Progenitor cell of endocrine pancreas (in vitro differentiated cells): ENCODE results near the gene OXGR1. TPM values are rescaled to one million over a fixed set of nuclear protein-coding genes. Genes with fewer than 3 reads are reported as not detected.

Experiments used
- DNase-seq: peaks from one replicate; pipeline ENCODE4 v3.0.0; 2021; ENCODE audit warnings: low spot score; ENCODE audit not compliant: unreplicated experiment
- H3K27ac Mint-ChIP-seq: 2 replicates; pipeline ENCODE4 v1.8.0; 2021; ENCODE audit warnings: mild to moderate bottlenecking, moderate library complexity, mixed read lengths
- H3K27me3 Mint-ChIP-seq: 2 replicates; pipeline ENCODE4 v1.8.0; 2021; ENCODE audit warnings: mixed read lengths
- H3K36me3 Mint-ChIP-seq: 2 replicates; pipeline ENCODE4 v1.8.0; 2022; ENCODE audit warnings: mixed read lengths; ENCODE audit not compliant: insufficient read depth
- H3K4me1 Mint-ChIP-seq: 2 replicates; pipeline ENCODE4 v1.8.0; 2021; ENCODE audit warnings: low read depth, mixed read lengths
- H3K4me3 Mint-ChIP-seq: 2 replicates; pipeline ENCODE4 v1.8.0; 2021; ENCODE audit warnings: low read depth, mild to moderate bottlenecking, moderate library complexity, mixed read lengths
- H3K9me3 Mint-ChIP-seq: 2 replicates; pipeline ENCODE4 v1.8.0; 2021; ENCODE audit warnings: low read depth, mixed read lengths
- total RNA-seq: library from RNA; stranded (reverse); gene quantifications from 2 replicates; pipeline ENCODE4 v1.2.1, GENCODE V29; 2021
- TF ChIP-seq, protein P1 (sequence below): fragments of 200-600 bp; sonication (generic); IDR thresholded peaks from one replicate; pipeline ENCODE4 v1.5.0; 2021; ENCODE audit warnings: antibody characterized with exemption, mild to moderate bottlenecking; ENCODE audit not compliant: unreplicated experiment

The OXGR1 gene
- total RNA-seq, 1 donor from 2014 or later, result not detected

DNA sequence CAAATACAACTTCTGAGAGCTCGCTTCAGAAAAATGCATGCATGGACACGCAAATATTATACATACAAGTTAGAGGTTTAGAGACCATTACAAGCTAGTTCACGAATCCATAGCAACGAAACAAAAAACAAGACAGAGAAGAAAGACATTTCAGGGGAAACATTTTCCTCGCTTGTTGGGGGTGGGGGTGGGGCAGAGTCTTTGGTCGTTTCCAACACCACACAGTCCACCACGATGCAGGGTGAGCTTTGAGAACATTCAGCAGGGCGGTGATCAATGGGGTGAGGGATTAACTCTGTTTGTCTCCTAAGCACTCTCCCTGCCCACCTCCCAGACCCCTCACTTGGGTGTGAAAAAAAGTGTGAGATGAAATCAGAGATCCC, 651 bp downstream of the OXGR1 start:
- Mint-ChIP-seq H3K36me3 (no peaks in the 10 kb centered on the region), H3K9me3 (peaks cover 3% of the 10 kb centered on the region), H3K27me3 (peaks cover 63% of the 10 kb centered on the region), H3K4me3 (peak overlapping the region; percentile 67), H3K4me1 (peaks cover 11% of the 10 kb centered on the region), H3K27ac (no peak overlapping the region)
- DNase-seq, result no peak
- TF ChIP-seq, protein P1, sequence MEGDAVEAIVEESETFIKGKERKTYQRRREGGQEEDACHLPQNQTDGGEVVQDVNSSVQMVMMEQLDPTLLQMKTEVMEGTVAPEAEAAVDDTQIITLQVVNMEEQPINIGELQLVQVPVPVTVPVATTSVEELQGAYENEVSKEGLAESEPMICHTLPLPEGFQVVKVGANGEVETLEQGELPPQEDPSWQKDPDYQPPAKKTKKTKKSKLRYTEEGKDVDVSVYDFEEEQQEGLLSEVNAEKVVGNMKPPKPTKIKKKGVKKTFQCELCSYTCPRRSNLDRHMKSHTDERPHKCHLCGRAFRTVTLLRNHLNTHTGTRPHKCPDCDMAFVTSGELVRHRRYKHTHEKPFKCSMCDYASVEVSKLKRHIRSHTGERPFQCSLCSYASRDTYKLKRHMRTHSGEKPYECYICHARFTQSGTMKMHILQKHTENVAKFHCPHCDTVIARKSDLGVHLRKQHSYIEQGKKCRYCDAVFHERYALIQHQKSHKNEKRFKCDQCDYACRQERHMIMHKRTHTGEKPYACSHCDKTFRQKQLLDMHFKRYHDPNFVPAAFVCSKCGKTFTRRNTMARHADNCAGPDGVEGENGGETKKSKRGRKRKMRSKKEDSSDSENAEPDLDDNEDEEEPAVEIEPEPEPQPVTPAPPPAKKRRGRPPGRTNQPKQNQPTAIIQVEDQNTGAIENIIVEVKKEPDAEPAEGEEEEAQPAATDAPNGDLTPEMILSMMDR, result no peak

DNA sequence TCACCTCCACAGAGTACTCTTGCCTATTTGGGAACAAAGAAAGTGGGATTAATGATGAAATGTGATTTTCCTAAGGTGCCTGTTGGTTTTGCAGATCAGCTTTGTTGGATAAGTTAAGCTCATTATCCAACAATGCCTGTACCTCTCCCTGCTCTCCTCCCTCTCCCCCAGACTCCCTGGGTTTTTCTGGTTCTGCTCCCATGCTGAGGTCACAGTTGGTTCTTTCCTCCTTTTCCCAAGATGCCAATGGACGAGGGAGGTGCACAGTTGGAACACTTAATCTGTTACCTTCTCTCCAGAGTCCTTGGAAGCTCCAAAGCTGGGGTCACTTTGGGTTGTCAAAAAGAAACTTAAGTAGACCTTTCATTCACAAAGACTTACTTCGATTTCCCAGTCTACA, 1.6 kb downstream of the OXGR1 start:
- H3K9me3 Mint-ChIP-seq, result peaks cover 3% of the 10 kb centered on the region
- no peaks in the 10 kb centered on the region for H3K36me3 Mint-ChIP-seq
- no peak for DNase-seq
- no peak overlapping the region for H3K4me3 Mint-ChIP-seq
- H3K27ac Mint-ChIP-seq, result no peak overlapping the region
- TF ChIP-seq, protein P1, result no peak
- H3K4me1 Mint-ChIP-seq, result peaks cover 11% of the 10 kb centered on the region
- H3K27me3 Mint-ChIP-seq, result peaks cover 57% of the 10 kb centered on the region

DNA sequence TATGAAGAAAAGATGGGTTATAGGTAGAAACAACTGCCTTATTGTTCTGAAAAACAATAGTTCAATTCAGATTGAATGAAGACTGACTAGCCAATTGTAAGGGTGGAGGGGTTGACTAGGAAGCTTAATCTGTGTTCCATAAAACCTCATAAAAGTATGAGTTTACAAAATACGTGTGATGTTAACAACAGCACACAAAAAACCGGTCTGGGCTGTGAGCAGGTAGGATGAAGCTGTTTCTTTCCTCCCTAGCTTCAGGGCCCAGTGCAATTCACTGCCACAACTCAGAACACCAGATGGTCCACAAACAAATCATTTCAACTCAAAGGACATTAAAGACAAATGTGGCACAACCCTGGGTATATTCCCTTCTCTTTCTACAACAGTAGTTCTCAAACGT, 3.2 kb downstream of the OXGR1 start:
- Mint-ChIP-seq H3K9me3 (peaks cover 3% of the 10 kb centered on the region), H3K36me3 (no peaks in the 10 kb centered on the region), H3K4me1 (peaks cover 11% of the 10 kb centered on the region), H3K4me3 (no peak overlapping the region), H3K27me3 (peaks cover 43% of the 10 kb centered on the region), H3K27ac (no peak overlapping the region)
- TF ChIP-seq, protein P1, result no peak
- no peak for DNase-seq

DNA sequence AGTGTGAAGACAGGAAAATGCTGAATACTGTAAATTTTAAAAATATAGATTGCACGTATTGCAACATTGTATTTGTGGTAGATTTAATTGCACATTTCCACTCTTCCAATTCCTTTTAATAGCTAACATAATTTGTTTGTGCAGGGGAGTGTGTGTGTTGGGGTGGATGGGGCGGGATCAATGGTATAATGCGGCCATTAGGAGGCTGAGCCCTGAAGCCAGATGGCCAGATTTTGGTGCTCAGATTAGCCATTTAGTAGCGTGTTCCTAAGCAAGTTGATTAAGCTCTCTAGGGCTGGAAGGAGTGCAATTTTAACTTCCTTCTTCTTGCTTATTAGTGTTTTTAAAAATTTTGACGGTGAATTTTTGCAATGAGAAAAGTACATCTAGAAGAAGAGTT, 5.8 kb downstream of the OXGR1 start:
- peaks cover 22% of the 10 kb centered on the region for H3K27me3 Mint-ChIP-seq
- H3K9me3 Mint-ChIP-seq, result peaks cover 3% of the 10 kb centered on the region
- H3K27ac Mint-ChIP-seq, result no peak overlapping the region
- peaks cover 5% of the 10 kb centered on the region for H3K4me1 Mint-ChIP-seq
- TF ChIP-seq, protein P1, result no peak
- H3K36me3 Mint-ChIP-seq, result no peaks in the 10 kb centered on the region
- DNase-seq, result no peak
- no peak overlapping the region for H3K4me3 Mint-ChIP-seq

DNA sequence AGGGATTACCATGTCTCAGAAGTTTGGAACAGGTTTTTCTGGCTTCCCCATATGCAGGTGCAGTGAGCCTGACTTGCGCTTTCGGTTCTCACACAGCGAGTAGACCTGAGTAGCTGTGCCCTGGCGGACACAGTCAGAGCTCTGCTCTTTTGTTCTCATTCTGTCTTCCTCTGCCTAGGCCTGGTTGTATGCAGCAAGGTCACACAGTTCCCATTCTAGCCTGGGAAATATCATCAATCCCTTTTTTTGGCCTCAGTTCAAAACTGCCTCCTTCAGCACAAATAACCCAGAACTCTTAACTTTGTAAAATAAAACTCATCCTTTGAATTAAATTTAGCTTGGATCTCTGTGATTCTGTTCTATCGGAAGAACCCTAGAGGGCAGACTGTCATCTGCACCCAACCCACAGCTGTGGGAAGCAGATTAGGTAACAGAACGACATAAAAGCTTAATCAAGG, 10.2 kb downstream of the OXGR1 start:
- peaks cover 7% of the 10 kb centered on the region for H3K9me3 Mint-ChIP-seq
- H3K27ac Mint-ChIP-seq, result peak overlapping the region; percentile 33
- no peaks in the 10 kb centered on the region for H3K36me3 Mint-ChIP-seq
- no peak for DNase-seq
- peaks cover 3% of the 10 kb centered on the region for H3K4me1 Mint-ChIP-seq
- H3K4me3 Mint-ChIP-seq, result peak overlapping the region; percentile 54
- TF ChIP-seq, protein P1, result peak; percentile 47
- H3K27me3 Mint-ChIP-seq, result peaks cover 8% of the 10 kb centered on the region
